H7 (cell line): ENCODE results near the gene GORASP1. TPM values are rescaled to one million over a fixed set of nuclear protein-coding genes. Genes with fewer than 3 reads are reported as not detected.
"Not testable (repeated sequence)": the region's sequence is repeated elsewhere in the genome, so short reads cannot be mapped to it uniquely, and the experiment has no call there.

ENCODE experiments used
- DNase-seq: peaks from one replicate; pipeline ENCODE4 v3.0.0; 2012
- H3K27me3 ChIP-seq: 2 replicates; pipeline ENCODE4 v1.6.0; 2011; ENCODE audit warnings: mild to moderate bottlenecking, low read length; ENCODE audit not compliant: control insufficient read depth, insufficient read depth
- H3K36me3 ChIP-seq: replicated peaks from 2 replicates; pipeline ENCODE4 v1.5.1; 2011; ENCODE audit warnings: low read length; ENCODE audit not compliant: control insufficient read depth, insufficient read depth
- H3K4me3 ChIP-seq: 2 replicates; pipeline ENCODE4 v1.5.1; 2011; ENCODE audit warnings: low read depth, mild to moderate bottlenecking, control low read depth, low read length, moderate library complexity; ENCODE audit not compliant: insufficient read depth
- total RNA-seq: library from RNA; depleted of rRNA; stranded (reverse); fragments of >200 nt; shearing (Covaris generic); gene quantifications from 2 replicates; pipeline ENCODE4 v1.2.3, GENCODE V29; 2014; rRNA removed

The GORASP1 gene
- total RNA-seq, 1 experiment from 2014 or later: 45.6 TPM

- not testable (repeated sequence) for H3K27me3 ChIP-seq, H3K36me3 ChIP-seq, DNase-seq, H3K4me3 ChIP-seq
These were observed 46.2 kb downstream of the GORASP1 start for GRCh38 chr3:39061228-39061627.

DNA sequence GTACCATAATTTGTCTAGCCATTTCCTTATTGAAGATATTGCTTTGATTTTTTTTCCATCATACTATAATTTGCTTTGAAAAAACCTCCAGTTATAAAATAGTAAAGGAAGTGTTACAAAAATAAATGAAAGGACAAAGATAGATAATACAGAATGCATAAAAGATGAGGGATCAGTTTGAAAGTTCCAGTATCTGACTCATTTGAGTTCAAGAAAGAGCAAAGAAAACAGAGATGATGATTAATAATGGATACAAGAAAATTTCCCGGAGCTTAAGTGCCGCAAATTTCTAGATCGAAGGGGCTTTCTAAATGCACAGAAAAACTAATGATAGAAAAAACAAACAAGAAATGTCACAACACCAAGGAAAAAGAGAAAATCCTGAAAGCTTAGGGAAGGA lies 51.3 kb downstream of the GORASP1 start:
- H3K27me3 ChIP-seq: no peaks in the 10 kb centered on the region
- H3K36me3 ChIP-seq: no peaks in the 10 kb centered on the region
- no peak for DNase-seq
- H3K4me3 ChIP-seq: no peak overlapping the region

- Histone ChIP-seq H3K4me3 (no peak overlapping the region), H3K27me3 (no peaks in the 10 kb centered on the region), H3K36me3 (no peaks in the 10 kb centered on the region)
- no peak for DNase-seq
These were observed 53.7 kb downstream of the GORASP1 start for GRCh38 chr3:39053696-39054095.

DNA sequence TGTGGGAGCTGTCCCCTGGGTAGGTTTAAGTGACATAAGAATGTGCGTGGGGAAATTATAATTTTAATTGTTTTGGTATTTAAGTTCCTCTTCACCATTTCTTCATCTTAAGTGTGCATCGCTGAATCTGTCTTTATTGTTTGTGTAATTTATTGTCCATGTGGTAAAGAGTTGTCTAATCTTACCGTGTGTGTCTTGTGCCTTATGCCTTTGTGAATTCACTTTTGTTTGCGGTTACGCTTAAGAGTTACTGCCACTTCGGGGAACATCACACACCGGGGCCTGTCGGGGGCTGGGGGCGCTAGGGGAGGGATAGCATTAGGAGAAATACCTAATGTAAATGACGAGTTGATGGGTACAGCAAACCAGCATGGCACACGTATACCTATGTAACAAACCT lies 54.8 kb downstream of the GORASP1 start:
- no peaks in the 10 kb centered on the region for H3K36me3 ChIP-seq
- H3K4me3 ChIP-seq: peak overlapping the region; percentile 82
- no peaks in the 10 kb centered on the region for H3K27me3 ChIP-seq
- DNase-seq: no peak

DNA sequence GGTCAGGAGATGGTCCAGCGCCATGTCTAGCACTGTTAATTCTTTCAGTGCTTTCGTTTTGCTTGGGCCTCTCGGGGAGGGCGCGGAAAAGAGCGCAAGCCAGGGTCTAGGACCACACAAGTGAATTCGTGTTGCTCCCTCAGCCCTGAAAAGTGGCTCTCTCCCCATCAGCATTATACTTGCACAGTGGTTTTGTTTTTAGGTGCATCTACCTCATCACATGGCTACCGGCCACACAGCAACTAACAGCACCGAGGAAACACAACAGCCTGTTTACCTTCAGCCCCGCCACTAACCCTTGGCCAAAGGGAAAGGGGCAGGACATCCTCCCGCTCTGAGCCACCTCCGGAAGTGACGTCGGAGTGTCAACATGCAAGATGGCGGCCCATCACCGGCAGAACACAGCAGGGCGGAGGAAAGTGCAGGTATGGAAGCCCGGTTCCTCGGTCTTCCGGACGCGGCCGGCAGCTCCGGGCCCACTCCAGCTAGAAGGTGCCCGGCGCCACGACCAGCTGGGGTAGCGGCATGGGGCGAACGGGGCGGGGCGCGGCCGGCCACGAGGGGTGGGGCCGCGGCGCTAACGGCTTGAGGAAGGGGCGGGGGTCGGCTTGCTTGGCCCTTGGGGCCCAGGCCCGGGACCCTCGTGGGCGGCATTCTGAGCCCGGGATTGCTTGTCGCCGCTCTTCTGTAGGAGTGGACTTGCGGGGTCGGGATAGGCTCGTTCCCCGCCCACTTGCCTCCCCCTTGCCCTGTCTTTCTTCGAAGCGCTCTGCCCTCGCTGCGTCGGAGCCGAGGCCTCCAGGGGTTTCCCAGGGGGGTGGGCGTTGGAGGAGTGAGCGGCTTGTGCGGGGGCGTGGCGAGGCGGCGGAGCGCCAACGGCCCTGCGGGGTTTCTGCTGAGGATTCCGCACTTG lies 55.5 kb downstream of the GORASP1 start, which contains the start of the genes SCN11A and WDR48:
TSS of gene SCN11A (minus strand) at position 296 of the 913 bp plus-strand sequence. CDS start 101,582 bp downstream, outside the sequence.
TSS of gene WDR48 (plus strand) at position 368 of the 913 bp plus-strand sequence. CDS start at position 378, 10 bp downstream.
- peak within 1 kb of the TSS; percentile 82 for H3K4me3 ChIP-seq
- H3K27me3 ChIP-seq: no peaks in the 10 kb centered on the region
- DNase-seq: peak; percentile 91
- H3K36me3 ChIP-seq: no peaks in the 10 kb centered on the region

GRCh38 chr3:39050029-39050428 lies 57.4 kb downstream of the GORASP1 start:
- Histone ChIP-seq H3K4me3 (no peak overlapping the region), H3K36me3 (no peaks in the 10 kb centered on the region), H3K27me3 (no peaks in the 10 kb centered on the region)
- no peak for DNase-seq

Other genes with a start within 250 kb of the GORASP1 start
- gene SCN11A, start 55.7 kb downstream of the GORASP1 start, total RNA-seq: 0.10 and 0.11 TPM in 2 replicates
- gene WDR48, start 55.6 kb downstream of the GORASP1 start, total RNA-seq: 31.7 and 43.6 TPM in 2 replicates
- 0.90 and 2.7 TPM in 2 replicates for gene TTC21A, start 53 bp upstream of the GORASP1 start, total RNA-seq
- gene CSRNP1, start 46.0 kb upstream of the GORASP1 start, total RNA-seq: 13.4 and 16.5 TPM in 2 replicates
- not detected in 2 replicates for gene XIRP1, start 85.0 kb upstream of the GORASP1 start, total RNA-seq
- gene CX3CR1, start 172.4 kb upstream of the GORASP1 start, total RNA-seq: 0.03 and 1.0 TPM in 2 replicates
- 0.15 TPM in 1 of 2 replicates, not detected in the other for gene CCR8, start 222.1 kb upstream of the GORASP1 start, total RNA-seq